IPS-18c (cell line): ENCODE results near the gene FCRLB.

ENCODE experiments used
- H3K4me3 ChIP-seq: 2 replicates; pipeline ENCODE4 v1.7.0; 2013; ENCODE audit warnings: low read depth, mild to moderate bottlenecking, low read length, moderate library complexity; ENCODE audit not compliant: insufficient read depth
- H3K9me3 ChIP-seq: one replicate; pipeline ENCODE4 v1.6.1; 2013; ENCODE audit warnings: mild to moderate bottlenecking, low read length, moderate library complexity; ENCODE audit not compliant: control insufficient read depth, insufficient read depth

FCRLB gene

GRCh38 chr1:161731241-161731640 lies 9.9 kb downstream of the FCRLB start:
- Histone ChIP-seq H3K9me3 (peaks cover 4% of the 10 kb centered on the region), H3K4me3 (no peak overlapping the region)

DNA sequence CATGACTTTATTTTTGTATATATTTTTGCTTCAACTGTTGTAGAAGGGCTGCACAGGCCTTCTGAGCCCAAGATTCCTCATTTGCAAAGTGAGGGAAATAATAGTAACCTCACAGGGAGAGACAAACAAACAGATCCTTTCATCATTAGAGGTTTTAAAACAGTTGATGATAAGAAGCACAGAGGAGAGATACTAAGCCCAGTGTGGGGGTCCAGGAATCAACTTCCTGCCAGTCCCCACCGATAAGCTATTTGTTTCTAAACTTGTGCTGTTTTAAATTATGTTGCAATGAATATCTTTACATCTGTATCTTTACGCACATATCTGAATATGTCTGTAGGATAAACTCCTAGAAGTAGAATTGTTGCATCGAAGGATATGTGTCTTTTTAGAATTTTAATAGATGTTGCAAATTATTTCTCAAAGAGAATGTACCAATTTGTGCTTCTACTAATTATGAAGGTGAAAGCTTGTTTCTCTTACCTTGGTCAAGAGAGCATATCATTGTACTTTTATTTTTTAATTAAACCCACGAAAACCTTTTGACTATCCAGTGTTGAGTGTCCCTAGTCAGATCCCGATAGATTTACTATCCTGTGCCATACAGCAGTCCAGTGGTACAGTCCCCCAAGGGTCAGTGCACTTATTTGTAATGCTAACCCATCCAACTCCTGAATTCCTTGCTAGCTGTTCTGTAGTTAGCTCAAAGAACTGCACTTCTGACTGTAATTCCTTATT lies 10.8 kb downstream of the FCRLB start:
- no peak overlapping the region for H3K4me3 ChIP-seq
- peaks cover 3% of the 10 kb centered on the region for H3K9me3 ChIP-seq

DNA sequence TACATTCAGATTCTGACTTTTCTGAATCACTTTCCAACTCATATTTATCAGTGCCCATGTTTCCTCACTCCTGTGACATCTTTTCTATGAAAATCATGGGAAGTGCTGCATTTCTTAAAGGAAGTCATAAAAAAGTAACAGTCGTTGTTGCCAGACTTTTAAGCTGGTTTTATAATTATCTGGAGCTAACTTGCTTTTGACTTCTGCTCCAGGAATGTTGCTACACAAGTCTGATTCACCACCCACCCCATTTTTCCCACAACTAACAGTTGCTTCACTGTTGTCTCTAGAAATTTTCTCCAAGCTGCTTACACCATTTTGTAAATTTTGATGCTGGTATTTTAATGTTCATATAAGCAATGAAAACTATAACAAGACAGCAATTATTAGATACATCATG lies 12.2 kb downstream of the FCRLB start:
- H3K9me3 ChIP-seq = no peaks in the 10 kb centered on the region
- H3K4me3 ChIP-seq = no peak overlapping the region

GRCh38 chr1:161735837-161736236 lies 14.5 kb downstream of the FCRLB start:
- H3K9me3 ChIP-seq = no peaks in the 10 kb centered on the region
- no peak overlapping the region for H3K4me3 ChIP-seq

GRCh38 chr1:161736335-161736969 lies 15.1 kb downstream of the FCRLB start:
- no peak overlapping the region for H3K4me3 ChIP-seq
- no peaks in the 10 kb centered on the region for H3K9me3 ChIP-seq

- Histone ChIP-seq H3K9me3 (no peaks in the 10 kb centered on the region), H3K4me3 (no peak overlapping the region)
Measured at GRCh38 chr1:161737625-161738024, 16.3 kb downstream of the FCRLB start.

GRCh38 chr1:161738627-161739287 lies 17.4 kb downstream of the FCRLB start:
- H3K4me3 ChIP-seq = no peak overlapping the region

GRCh38 chr1:161739865-161740566 lies 18.7 kb downstream of the FCRLB start:
- no peaks in the 10 kb centered on the region for H3K9me3 ChIP-seq

More at GRCh38 chr1:161738627-161739287, 17.4 kb downstream of the FCRLB start:
- H3K9me3 ChIP-seq = no peaks in the 10 kb centered on the region

GRCh38 chr1:161740921-161741320 lies 19.6 kb downstream of the FCRLB start:
- Histone ChIP-seq H3K4me3 (no peak overlapping the region), H3K9me3 (no peaks in the 10 kb centered on the region)

More at GRCh38 chr1:161739865-161740566, 18.7 kb downstream of the FCRLB start:
- no peak overlapping the region for H3K4me3 ChIP-seq

GRCh38 chr1:161743231-161743630 lies 21.9 kb downstream of the FCRLB start:
- H3K9me3 ChIP-seq = no peaks in the 10 kb centered on the region
- no peak overlapping the region for H3K4me3 ChIP-seq

- H3K4me3 ChIP-seq = no peak overlapping the region
Measured at GRCh38 chr1:161747801-161748200, 26.5 kb downstream of the FCRLB start.

GRCh38 chr1:161749509-161750407 lies 28.4 kb downstream of the FCRLB start, which contains the start of gene DUSP12:
TSS of gene DUSP12 (plus strand) at chr1:161749786. CDS start at chr1:161749802, 16 bp downstream.
- Histone ChIP-seq H3K9me3 (no peaks in the 10 kb centered on the region), H3K4me3 (peak within 1 kb of the TSS; percentile 100)

More at GRCh38 chr1:161747801-161748200, 26.5 kb downstream of the FCRLB start:
- H3K9me3 ChIP-seq = no peaks in the 10 kb centered on the region

- Histone ChIP-seq H3K9me3 (no peaks in the 10 kb centered on the region), H3K4me3 (no peak overlapping the region)
Measured at GRCh38 chr1:161763522-161764098, 42.3 kb downstream of the FCRLB start.

DNA sequence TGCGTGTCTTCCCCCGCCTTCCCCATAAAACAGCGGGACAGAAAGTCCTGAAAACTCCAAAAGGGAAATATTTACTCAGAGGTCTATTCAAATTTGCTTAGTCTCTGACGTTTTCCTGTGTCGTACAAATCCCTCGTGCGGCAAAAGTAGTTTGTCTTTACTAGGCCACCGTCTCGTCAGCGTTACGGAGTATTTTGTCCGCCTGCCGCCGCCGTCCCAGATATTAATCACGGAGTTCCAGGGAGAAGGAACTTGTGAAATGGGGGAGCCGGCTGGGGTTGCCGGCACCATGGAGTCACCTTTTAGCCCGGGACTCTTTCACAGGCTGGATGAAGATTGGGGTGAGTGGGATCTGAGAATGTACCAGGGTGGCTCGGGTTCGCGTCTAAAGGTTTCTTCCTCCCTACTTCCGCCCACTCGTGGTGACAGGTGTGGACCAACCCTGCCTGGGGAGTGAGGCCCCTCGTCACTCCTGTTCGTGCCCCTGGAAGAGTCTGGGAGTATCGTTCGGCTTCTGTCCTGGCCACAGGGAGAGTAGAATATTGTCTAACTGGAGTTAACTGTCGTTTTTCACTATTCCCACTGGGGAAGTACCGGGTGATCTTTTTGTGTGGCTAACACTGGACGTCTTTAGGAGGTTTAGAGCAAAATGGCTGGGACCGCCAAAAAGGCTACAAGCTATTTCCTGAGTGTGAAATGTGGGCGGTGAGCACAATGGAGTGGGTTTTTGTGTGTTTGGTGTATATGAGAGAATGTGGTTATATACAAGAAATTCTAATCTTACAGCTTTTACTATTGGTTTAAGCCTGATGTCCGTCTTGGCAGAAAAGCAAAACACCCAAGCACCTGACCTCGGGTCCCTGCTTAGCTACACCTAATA lies 45.0 kb downstream of the FCRLB start, which contains the start of gene ATF6:
Gene ATF6, plus strand, starts transcription at position 219 of the 880 bp plus-strand sequence. Its CDS starts 41 bp downstream, at position 260.
- H3K9me3 ChIP-seq = no peaks in the 10 kb centered on the region

DNA sequence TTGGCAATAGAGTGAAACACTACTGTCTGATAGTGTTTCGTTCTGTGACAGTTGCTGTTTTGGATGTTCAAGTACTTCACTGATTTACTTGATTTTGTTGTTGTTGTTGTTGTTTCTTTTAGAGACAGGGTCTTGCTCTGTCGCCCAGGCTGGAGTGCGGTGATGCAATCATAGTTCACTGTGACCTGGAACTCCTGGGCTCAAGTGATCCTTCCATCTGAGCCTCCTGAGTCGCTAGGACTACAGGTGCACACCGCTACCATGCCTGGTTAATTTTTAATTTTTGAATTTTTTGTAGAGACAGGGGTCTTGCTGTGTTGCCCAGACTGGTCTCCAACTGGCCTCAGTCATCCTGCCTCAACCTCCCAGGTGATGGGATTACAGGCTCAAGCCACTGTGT lies 47.1 kb downstream of the FCRLB start:
- H3K4me3 ChIP-seq = no peak overlapping the region
- no peaks in the 10 kb centered on the region for H3K9me3 ChIP-seq

More for the DNA sequence above, 45.0 kb downstream of the FCRLB start, which contains the start of gene ATF6:
- H3K4me3 ChIP-seq = peak within 1 kb of the TSS; percentile 92
